ENCODE measurements around the gene REG4. TPM values are rescaled to one million over a fixed set of nuclear protein-coding genes. Genes with fewer than 3 reads are reported as not detected.

REG4 gene
- total RNA-seq, 6 donors from 2014 or later = not detected

DNA sequence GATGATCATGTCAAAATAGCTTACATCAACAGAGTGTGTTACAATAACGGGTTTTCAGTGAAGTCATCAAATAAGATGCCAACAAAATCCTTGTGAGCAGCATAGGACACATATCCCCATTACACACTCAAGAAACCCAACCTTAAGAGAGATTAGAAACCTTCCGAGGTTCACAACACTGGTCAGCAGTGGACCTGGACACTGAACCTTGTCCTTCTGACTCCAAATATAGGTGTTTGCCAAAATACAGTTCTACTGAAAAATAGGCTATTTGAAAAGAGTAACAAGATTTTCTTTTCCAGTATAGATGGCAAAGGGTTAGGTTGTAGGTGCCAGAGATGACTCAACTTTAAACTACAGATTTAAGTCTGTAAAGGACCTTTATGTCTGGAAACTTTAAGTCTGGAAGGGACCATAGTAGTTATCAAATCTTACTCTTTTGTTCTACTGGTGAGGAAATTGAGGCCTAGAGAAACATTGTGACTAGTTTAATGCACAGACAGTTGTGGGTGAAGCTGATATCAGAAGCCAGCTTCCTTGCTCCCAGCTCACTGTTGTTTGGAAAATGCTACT, 811 bp upstream of the REG4 start:
- no peak for TF ChIP-seq EP300 (IDR thresholded peaks at IDR 0.05)
- TF ChIP-seq POLR2A (IDR thresholded peaks at IDR 0.05) = no peak
- TF ChIP-seq POLR2AphosphoS5 (IDR thresholded peaks at IDR 0.05) = no peak
- TF ChIP-seq, protein P1, sequence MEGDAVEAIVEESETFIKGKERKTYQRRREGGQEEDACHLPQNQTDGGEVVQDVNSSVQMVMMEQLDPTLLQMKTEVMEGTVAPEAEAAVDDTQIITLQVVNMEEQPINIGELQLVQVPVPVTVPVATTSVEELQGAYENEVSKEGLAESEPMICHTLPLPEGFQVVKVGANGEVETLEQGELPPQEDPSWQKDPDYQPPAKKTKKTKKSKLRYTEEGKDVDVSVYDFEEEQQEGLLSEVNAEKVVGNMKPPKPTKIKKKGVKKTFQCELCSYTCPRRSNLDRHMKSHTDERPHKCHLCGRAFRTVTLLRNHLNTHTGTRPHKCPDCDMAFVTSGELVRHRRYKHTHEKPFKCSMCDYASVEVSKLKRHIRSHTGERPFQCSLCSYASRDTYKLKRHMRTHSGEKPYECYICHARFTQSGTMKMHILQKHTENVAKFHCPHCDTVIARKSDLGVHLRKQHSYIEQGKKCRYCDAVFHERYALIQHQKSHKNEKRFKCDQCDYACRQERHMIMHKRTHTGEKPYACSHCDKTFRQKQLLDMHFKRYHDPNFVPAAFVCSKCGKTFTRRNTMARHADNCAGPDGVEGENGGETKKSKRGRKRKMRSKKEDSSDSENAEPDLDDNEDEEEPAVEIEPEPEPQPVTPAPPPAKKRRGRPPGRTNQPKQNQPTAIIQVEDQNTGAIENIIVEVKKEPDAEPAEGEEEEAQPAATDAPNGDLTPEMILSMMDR (IDR thresholded peaks at IDR 0.05) = no peak
- no peak overlapping the region for H3K4me3 ChIP-seq
- no peaks in the 10 kb centered on the region for H3K9me3 ChIP-seq
- H3K36me3 ChIP-seq = no peaks in the 10 kb centered on the region
- 82% methylated on average over 2 of the region's 2 CpGs for WGBS, 2 donors
- H3K4me1 ChIP-seq = no peaks in the 10 kb centered on the region
- no peaks in the 10 kb centered on the region for H3K27me3 ChIP-seq
- ATAC-seq (ENCODE audit: low FRiP score in 2 of 2) = no peak
- no peak for DNase-seq
- H3K27ac ChIP-seq = no peak overlapping the region

DNA sequence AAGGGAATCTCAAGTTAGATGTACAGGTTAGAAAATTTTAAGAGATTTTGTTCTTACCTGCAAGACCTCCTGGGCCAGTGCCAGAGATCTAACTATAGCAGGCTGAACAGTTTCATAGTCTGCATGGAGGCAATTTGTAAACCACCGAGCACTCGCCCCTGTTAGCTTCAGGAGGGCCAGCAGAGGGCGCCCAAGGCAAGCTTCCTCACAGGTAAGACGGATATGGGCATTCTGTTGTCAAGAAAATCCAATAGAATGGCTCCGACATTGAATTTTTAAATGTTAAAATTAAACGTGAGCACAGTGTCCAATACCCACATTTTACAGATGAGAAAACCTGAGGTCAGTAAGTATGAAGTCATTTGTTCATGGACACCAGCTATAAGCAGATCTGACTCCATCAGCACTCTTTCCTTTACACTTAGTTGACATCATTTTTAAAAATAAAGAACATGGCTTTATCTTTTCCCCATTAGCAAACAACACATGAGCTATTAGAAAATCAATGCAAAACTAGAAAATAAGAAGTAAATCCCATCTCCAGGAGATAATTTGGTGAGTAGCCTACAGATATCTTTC, 2.2 kb downstream of the REG4 start:
- WGBS, 2 donors = 3 to 6% methylated on average over 6 of the region's 6 CpGs
- Histone ChIP-seq H3K27me3 (no peaks in the 10 kb centered on the region), H3K4me3 (no peak overlapping the region), H3K4me1 (no peaks in the 10 kb centered on the region), H3K27ac (no peak overlapping the region), H3K36me3 (no peaks in the 10 kb centered on the region), H3K9me3 (no peaks in the 10 kb centered on the region)
- ATAC-seq (ENCODE audit: low FRiP score in 2 of 2) (peak; percentile 78 to 87), DNase-seq (peak in 1 of 2 donors; percentile 68)
- no peak for TF ChIP-seq EP300 (IDR thresholded peaks at IDR 0.05)
- TF ChIP-seq, protein P1 (IDR thresholded peaks at IDR 0.05) = peak; percentile 38 to 74 (median 62)

DNA sequence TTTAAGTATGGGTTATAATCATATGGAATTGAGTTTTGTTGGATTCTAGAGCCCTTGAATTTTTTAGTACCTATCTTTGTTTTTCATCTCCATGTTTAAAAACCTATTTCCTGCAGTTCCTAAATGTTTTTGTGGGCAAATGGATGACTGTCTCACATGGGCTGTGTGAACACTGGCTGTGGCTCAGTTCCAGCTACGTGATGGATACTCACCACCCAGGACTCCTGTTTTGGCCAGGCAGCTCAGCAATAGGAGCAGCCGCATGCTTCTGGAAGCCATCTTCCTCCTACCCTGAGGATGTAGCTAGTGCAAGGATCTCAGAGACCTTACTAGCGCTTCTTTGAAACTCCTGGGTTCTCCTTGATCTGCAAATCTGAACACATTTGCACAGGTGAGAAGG, 2.8 kb downstream of the REG4 start:
- no peaks in the 10 kb centered on the region for H3K4me1 ChIP-seq
- H3K27me3 ChIP-seq = no peaks in the 10 kb centered on the region
- 48 to 59% methylated on average over 3 of the region's 3 CpGs for WGBS, 2 donors
- TF ChIP-seq POLR2A (IDR thresholded peaks at IDR 0.05) (no peak), POLR2AphosphoS5 (IDR thresholded peaks at IDR 0.05) (no peak), EP300 (IDR thresholded peaks at IDR 0.05) (no peak)
- TF ChIP-seq, protein P1 (IDR thresholded peaks at IDR 0.05) = no peak
- DNase-seq (no peak), ATAC-seq (ENCODE audit: low FRiP score in 2 of 2) (no peak)
- no peaks in the 10 kb centered on the region for H3K9me3 ChIP-seq
- no peaks in the 10 kb centered on the region for H3K36me3 ChIP-seq
- H3K4me3 ChIP-seq = no peak overlapping the region
- no peak overlapping the region for H3K27ac ChIP-seq

DNA sequence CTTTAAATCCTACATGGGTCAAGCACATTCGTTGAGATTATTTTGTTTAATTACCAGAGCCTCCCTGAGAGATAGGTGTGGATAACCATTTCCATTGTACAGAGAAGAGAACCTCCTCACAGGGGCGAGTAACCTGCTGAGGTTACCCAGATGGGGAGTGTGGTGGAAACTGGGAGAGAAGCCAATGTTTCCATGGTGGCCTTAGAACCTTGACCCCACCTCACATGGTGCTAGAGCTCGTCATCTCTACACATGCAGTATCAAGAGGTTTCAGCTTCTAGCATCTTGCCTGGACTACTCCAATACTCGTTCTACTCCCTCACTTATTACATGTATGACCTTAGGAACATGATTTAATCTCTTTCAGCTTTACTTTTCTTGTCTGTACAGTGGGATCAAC, 4.8 kb downstream of the REG4 start:
- TF ChIP-seq, protein P1 (IDR thresholded peaks at IDR 0.05) = no peak
- no peak for TF ChIP-seq EP300 (IDR thresholded peaks at IDR 0.05)
- no peak for TF ChIP-seq POLR2A (IDR thresholded peaks at IDR 0.05)
- TF ChIP-seq POLR2AphosphoS5 (IDR thresholded peaks at IDR 0.05) = no peak
- no peaks in the 10 kb centered on the region for H3K36me3 ChIP-seq
- no peaks in the 10 kb centered on the region for H3K27me3 ChIP-seq
- no peaks in the 10 kb centered on the region for H3K9me3 ChIP-seq
- no peaks in the 10 kb centered on the region for H3K4me1 ChIP-seq
- 69 to 70% methylated on average over 4 of the region's 4 CpGs for WGBS, 2 donors
- DNase-seq (no peak), ATAC-seq (ENCODE audit: low FRiP score in 2 of 2) (no peak)
- no peak overlapping the region for H3K4me3 ChIP-seq
- H3K27ac ChIP-seq = no peak overlapping the region

DNA sequence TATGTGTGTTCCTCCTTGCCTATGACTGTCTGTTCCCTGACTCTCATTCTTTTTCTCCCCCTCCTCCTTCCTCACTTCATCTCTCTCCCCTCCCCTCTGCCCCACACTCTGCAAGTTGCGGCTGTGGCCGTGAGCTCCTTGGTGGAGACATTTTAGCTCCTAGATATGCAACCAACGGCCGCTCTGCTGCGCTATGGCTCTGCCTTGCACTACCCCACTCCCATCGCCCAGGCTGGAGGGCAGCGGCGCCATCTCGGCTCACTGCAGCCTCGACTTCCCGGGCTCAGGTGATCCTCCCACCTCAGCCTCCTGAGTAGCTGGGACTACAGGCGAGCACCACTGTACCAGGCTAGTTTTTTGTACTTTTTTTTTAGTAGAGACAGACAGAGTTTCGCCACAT, 5.5 kb downstream of the REG4 start:
- ATAC-seq (ENCODE audit: low FRiP score in 2 of 2) (no peak), DNase-seq (peak in 1 of 2 donors; percentile 65)
- Histone ChIP-seq H3K4me1 (no peaks in the 10 kb centered on the region), H3K9me3 (no peaks in the 10 kb centered on the region), H3K27me3 (no peaks in the 10 kb centered on the region), H3K36me3 (no peaks in the 10 kb centered on the region), H3K4me3 (no peak overlapping the region), H3K27ac (no peak overlapping the region)
- WGBS, 2 donors = 93 to 98% methylated on average over 13 of the region's 13 CpGs
- TF ChIP-seq, protein P1 (IDR thresholded peaks at IDR 0.05) = no peak
- TF ChIP-seq POLR2AphosphoS5 (IDR thresholded peaks at IDR 0.05) (no peak), POLR2A (IDR thresholded peaks at IDR 0.05) (no peak), EP300 (IDR thresholded peaks at IDR 0.05) (no peak)
